GM12892 (cell line): ENCODE measurements around the gene SLC8A1.

Experiments
- DNase-seq: peaks from one replicate; pipeline ENCODE4 v3.0.0; 2011; ENCODE audit not compliant: insufficient read length
- FAIRE-seq: peaks from 2 replicates; lab custom pipeline; 2011; peaks lifted over from hg19 to GRCh38; lab: Jason Lieb, UNC
- POLR2A ChIP-seq: IDR thresholded peaks from 2 replicates; pipeline ENCODE4 v1.6.1; 2011; ENCODE audit warnings: low read depth, low read length, control low read depth
- POLR2AphosphoS5 ChIP-seq: IDR thresholded peaks from 2 replicates; pipeline ENCODE4 v1.6.1; 2011; ENCODE audit warnings: low read depth, low read length, control low read depth
- TAF1 ChIP-seq: IDR thresholded peaks from 2 replicates; pipeline ENCODE4 v1.6.1; 2011; ENCODE audit warnings: low read depth, mild to moderate bottlenecking, control low read depth, low read length, borderline replicate concordance

The SLC8A1 gene

DNA sequence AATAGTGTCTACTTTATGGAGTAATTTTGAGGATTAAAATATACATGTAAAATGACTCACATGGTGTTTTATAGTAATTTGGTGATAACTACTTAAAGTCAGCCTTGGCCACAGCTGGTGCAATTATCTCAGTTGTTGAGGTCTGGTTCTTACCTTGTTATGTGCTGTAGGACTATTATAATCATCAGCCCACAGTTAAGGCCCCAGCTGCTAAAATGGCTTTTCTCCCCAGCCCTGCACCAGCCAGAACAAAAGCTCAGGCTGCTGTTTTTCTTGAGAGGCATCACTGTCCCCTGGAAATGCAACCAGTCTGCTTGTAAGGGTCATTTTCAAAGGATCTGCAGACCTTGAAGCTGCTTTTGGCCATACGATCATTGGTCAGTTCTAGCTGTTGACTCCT, 389.5 kb downstream of the SLC8A1 start:
- TF ChIP-seq POLR2A (no peak), POLR2AphosphoS5 (no peak), TAF1 (no peak)
- DNase-seq (no peak), FAIRE-seq (no peak)

GRCh38 chr2:40049781-40050180, 402.1 kb downstream of the SLC8A1 start:
- DNase-seq = no peak
- no peak for FAIRE-seq
- TF ChIP-seq TAF1 = no peak
- no peak for TF ChIP-seq POLR2AphosphoS5
- TF ChIP-seq POLR2A = no peak

DNA sequence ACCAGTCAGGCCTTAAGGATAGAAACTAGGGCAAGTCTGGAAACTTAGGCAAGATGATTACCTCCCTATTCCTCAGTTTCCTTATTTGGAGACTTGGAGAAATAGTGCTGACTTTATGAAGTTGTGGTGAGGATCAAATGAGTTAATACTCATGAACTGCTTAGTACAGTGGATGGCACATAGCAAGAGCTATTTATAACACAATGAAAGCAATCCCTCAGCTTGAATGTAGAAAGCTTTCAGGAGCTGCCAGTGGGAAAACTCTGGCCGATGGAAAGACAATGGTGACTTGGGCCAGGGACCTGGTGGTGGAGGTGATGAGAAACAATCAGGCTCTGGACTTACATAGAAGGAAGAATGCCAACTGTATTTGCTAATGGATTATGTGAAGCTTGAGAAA, 403.4 kb downstream of the SLC8A1 start:
- DNase-seq (no peak), FAIRE-seq (no peak)
- no peak for TF ChIP-seq POLR2AphosphoS5
- no peak for TF ChIP-seq TAF1
- no peak for TF ChIP-seq POLR2A

- TF ChIP-seq POLR2AphosphoS5 = no peak
- TF ChIP-seq POLR2A = no peak
- TF ChIP-seq TAF1 = no peak
- FAIRE-seq = no peak
- no peak for DNase-seq
Measured at GRCh38 chr2:40047406-40047805, 404.5 kb downstream of the SLC8A1 start.
